D721Med (cell line): ENCODE data around the gene GSC2.

Source experiments
- DNase-seq: peaks from one replicate; pipeline ENCODE4 v3.0.0; 2011; ENCODE audit warnings: low spot score; ENCODE audit not compliant: insufficient read length
- FAIRE-seq: peaks from 2 replicates; lab custom pipeline; 2011; peaks lifted over from hg19 to GRCh38; lab: Jason Lieb, UNC
- TF ChIP-seq, protein P1 (sequence below): IDR thresholded peaks from 2 replicates; pipeline ENCODE4 v1.5.1; 2012; ENCODE audit warnings: mild to moderate bottlenecking, control low read depth; ENCODE audit not compliant: insufficient read depth; ENCODE audit errors: missing control alignments

The GSC2 gene

DNA sequence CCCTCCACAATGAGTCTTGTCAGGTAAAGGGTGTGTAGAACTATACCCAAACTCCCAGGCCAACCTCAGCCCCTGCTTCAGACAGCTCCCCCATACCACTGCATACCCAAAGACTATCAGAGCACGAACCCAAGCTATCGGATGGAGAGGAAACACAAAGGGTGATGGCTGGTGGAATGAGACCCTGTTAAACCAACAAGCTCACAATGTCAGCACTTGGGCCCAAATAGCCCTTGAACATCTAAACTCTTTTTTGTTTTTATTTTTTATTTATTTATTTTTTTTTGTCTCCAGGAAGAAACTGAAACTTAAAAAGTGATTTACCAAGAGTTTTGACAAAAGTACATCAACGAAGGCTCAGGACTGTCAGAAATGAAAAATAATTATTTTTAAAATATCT is 38.5 kb downstream of the GSC2 start:
- TF ChIP-seq, protein P1, sequence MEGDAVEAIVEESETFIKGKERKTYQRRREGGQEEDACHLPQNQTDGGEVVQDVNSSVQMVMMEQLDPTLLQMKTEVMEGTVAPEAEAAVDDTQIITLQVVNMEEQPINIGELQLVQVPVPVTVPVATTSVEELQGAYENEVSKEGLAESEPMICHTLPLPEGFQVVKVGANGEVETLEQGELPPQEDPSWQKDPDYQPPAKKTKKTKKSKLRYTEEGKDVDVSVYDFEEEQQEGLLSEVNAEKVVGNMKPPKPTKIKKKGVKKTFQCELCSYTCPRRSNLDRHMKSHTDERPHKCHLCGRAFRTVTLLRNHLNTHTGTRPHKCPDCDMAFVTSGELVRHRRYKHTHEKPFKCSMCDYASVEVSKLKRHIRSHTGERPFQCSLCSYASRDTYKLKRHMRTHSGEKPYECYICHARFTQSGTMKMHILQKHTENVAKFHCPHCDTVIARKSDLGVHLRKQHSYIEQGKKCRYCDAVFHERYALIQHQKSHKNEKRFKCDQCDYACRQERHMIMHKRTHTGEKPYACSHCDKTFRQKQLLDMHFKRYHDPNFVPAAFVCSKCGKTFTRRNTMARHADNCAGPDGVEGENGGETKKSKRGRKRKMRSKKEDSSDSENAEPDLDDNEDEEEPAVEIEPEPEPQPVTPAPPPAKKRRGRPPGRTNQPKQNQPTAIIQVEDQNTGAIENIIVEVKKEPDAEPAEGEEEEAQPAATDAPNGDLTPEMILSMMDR: no peak
- FAIRE-seq (no peak), DNase-seq (no peak)

DNA sequence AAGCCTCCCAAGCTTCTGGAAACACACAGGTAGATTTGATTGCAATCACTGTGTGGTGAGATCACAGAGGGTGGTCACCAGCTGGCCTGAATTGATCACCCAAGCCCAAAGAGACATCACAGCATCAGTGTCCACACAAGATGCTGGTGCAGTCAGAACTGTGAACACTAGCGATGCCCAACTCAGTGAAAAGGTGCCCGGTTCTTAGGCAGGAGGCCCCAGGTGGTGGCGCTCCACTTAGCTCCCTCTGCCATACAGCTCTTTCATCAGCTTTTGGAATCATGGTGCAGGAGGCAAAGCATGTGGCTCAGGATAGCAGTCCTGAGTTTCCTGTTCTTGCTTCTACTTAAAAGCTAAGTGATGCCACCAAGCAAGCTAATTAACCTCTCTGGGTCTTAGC is 39.0 kb downstream of the GSC2 start:
- FAIRE-seq (no peak), DNase-seq (no peak)
- TF ChIP-seq, protein P1: no peak

DNA sequence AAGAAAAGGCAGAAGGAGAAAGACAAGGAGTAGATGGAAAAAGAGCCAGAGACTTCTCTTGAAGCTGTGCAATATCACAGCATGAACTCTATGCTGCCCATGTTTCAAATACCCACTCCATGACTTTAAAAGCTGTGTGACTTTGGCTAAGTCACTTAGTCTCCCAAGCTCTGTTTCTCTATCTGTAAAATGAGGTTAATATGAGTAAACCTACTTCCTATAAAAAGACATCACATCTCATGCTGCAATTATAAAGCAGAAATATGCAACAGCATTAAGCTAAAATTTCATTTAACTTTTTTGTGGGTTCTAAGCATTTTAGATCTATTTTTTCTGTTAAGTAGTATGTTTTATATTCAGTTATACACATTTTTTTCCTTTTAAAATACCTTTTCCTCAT is 39.4 kb downstream of the GSC2 start:
- TF ChIP-seq, protein P1: no peak
- DNase-seq (no peak), FAIRE-seq (no peak)

DNA sequence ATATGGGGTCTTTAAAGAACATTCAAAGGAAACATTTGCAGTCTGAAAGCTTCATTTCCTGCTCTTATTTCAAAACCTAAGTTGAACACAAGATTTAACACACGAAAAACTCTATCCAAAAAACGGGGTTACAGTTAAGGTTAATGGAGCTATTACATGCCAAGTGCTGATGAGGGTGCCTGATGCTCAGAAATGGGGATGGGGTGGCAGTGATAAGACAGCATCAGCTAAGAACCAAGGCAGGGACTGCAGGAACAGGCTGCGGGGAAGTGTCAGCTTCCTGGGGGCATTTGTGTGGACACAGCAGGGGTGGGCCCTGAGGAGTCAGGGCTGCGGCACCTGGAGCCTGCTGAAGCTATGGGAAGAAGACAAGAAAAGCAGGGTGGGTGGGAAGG is 40.0 kb downstream of the GSC2 start:
- TF ChIP-seq, protein P1: no peak
- DNase-seq (no peak), FAIRE-seq (no peak)

DNA sequence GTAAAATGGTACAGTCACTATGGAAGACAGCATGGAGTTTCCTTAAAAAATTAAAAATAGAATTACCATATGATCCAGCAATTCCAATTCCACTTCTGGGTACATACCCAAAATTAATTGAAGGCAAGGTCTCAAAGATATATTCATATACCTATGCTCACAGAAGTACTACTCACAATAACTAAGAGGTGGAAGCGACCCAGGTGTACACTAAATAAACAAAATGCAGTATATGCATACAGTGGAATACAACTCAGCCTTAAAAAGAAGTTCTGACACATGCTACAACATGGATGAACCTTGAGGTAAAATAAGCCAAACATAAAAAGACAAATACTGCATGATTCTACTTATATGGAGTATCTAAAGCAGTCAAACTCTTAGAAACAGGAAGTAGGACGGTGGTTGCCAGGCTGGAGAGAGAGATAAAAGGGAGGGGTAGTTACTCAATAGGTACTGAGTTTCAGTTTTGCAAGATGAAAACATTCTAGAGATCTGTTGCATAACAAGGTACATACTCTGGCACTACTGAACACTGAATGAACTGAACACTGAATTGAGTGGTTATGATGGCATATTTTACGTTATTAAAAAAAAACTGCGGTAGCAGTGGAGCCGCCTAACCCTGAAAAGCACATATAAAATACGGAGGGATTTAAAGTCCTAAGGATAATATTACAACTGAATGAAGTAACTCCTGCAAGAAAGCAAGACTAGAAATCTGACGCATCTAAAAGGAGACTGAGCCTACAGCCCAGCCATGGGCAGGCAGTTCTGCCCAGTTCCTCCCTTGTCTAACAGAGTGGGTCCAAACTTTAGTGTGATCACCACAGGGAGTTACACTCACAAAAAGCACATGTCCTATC is 40.7 kb downstream of the GSC2 start:
- FAIRE-seq: no peak
- no peak for DNase-seq
- TF ChIP-seq, protein P1: no peak

DNA sequence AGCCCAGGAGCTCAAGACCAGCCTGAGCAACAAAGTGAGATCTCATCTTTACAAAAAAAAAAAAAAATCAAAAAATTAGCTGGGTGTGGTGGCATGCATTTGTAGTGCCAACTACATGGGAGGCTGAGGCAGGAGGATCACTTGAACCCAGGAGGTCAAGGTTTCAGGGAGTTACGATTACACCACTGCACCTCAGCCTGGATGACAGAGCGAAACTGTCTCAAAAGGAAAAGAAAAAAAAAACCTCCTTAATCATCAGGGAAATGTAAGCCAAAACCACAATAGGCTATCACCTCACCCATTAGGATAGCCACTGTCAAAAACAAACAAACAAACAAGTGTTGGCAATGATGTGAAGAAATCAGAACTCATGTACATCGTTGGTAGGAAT is 41.3 kb downstream of the GSC2 start:
- TF ChIP-seq, protein P1: no peak
- DNase-seq (no peak), FAIRE-seq (no peak)

DNA sequence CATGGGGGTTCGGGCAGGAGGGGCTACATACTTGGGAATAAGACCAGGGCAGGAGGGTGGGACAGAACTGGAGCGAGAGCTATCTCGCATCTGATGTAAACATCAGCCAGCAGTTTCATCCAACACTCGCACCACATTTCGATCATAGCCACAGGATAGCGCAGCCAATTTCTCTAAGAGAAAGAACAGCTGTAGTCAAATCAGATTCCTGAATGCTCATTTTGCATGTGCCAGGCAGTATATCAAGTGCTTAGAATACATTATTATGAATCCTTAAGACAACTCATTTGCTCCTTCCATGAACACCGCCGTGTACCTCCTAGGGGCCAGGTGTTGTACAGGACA is 42.4 kb downstream of the GSC2 start:
- TF ChIP-seq, protein P1: no peak
- FAIRE-seq (no peak), DNase-seq (no peak)
